ENCODE results near the gene CDK3. TPM values are rescaled to one million over a fixed set of nuclear protein-coding genes. Genes with fewer than 3 reads are reported as not detected.

CDK3 gene
- total RNA-seq, 2 experiments from 2014 or later = 7.3 to 12.8 TPM

GRCh38 chr17:76000016-76000754 lies 470 bp upstream of the CDK3 start:
- DNase-seq (ENCODE audit: low spot score) = peak; percentile 83
- no peak overlapping the region for H3K27ac ChIP-seq (ENCODE audit: low read depth, low read length, poor library complexity, severe bottlenecking)
- H3K9me2 ChIP-seq (ENCODE audit: insufficient read depth, low read length) = no peaks in the 10 kb centered on the region
- 0 out of 2 replicates have a peak overlapping the region, but pooled peaks have one; percentile 7 for H2AFZ ChIP-seq (ENCODE audit: low read length)
- intact Hi-C loops (cut with micrococcal nuclease; ENCODE audit: unreplicated experiment) = loop anchor here (1.0 kb wide), 1 partner anchor 95 kb away; no protein-coding TSS in a partner anchor
- H3K4me1 ChIP-seq (ENCODE audit: insufficient read depth, low read length, poor library complexity, severe bottlenecking) = peaks cover 19% of the 10 kb centered on the region
- no TSS peak for BruUV-seq (replicated peaks)
- H3K9me3 ChIP-seq (ENCODE audit: low read length) = no peaks in the 10 kb centered on the region
- no peaks in the 10 kb centered on the region for H4K20me1 ChIP-seq (ENCODE audit: insufficient read depth, low read length)
- CTCF ChIA-PET (ENCODE audit: unreplicated experiment) = interaction anchor here (0.6 to 1.2 kb wide), 5 partner anchors 10 to 189 kb away, joined by 3 to 4 read pairs (median 3); no protein-coding TSS in a partner anchor
- H3K4me3 ChIP-seq (ENCODE audit: low read depth, low read length, poor library complexity, severe bottlenecking) = no peak overlapping the region
- H3K4me2 ChIP-seq (ENCODE audit: low read length) = no peak overlapping the region
- peaks cover 17% of the 10 kb centered on the region; the same call in 1 of the 2 replicates for H3K36me3 ChIP-seq (ENCODE audit: insufficient read depth, low read length)
- POLR2A ChIA-PET = interaction anchor here (0.7 to 1.1 kb wide), 2 partner anchors 47 to 91 kb away, joined by 3 to 5 read pairs; no protein-coding TSS in a partner anchor
- TF ChIP-seq EZH2phosphoT487 (IDR thresholded peaks at IDR 0.05; ENCODE audit: borderline replicate concordance, low read depth, low read length) (no peak), CTCF (conservative IDR thresholded peaks at IDR 0.05; ENCODE audit: low read length) (peak; percentile 99)
- no peaks in the 10 kb centered on the region for H3K79me2 ChIP-seq (ENCODE audit: insufficient read depth, low read depth, low read length)

- H3K9me3 ChIP-seq (ENCODE audit: low read length) = no peaks in the 10 kb centered on the region
- no peak overlapping the region for H3K27ac ChIP-seq (ENCODE audit: low read depth, low read length, poor library complexity, severe bottlenecking)
- no peaks in the 10 kb centered on the region for H3K9me2 ChIP-seq (ENCODE audit: insufficient read depth, low read length)
- no peak overlapping the region for H2AFZ ChIP-seq (ENCODE audit: low read length)
- H3K79me2 ChIP-seq (ENCODE audit: insufficient read depth, low read depth, low read length) = no peaks in the 10 kb centered on the region
- H3K4me3 ChIP-seq (ENCODE audit: low read depth, low read length, poor library complexity, severe bottlenecking) = no peak overlapping the region
- CTCF ChIA-PET (ENCODE audit: unreplicated experiment) = interaction anchor here (1.1 kb wide), 1 partner anchor 12 kb away, joined by 3 read pairs; no protein-coding TSS in a partner anchor
- no peak for DNase-seq (ENCODE audit: low spot score)
- no peak for TF ChIP-seq CTCF (conservative IDR thresholded peaks at IDR 0.05; ENCODE audit: low read length)
- no peak for TF ChIP-seq EZH2phosphoT487 (IDR thresholded peaks at IDR 0.05; ENCODE audit: borderline replicate concordance, low read depth, low read length)
- H3K4me1 ChIP-seq (ENCODE audit: insufficient read depth, low read length, poor library complexity, severe bottlenecking) = peaks cover 13% of the 10 kb centered on the region
- no TSS peak for BruUV-seq (replicated peaks)
- H3K4me2 ChIP-seq (ENCODE audit: low read length) = no peak overlapping the region
- no peaks in the 10 kb centered on the region for H4K20me1 ChIP-seq (ENCODE audit: insufficient read depth, low read length)
- intact Hi-C loops (cut with micrococcal nuclease; ENCODE audit: unreplicated experiment) = no loop called here
- H3K36me3 ChIP-seq (ENCODE audit: insufficient read depth, low read length) = peaks cover 16% of the 10 kb centered on the region; the same call in 1 of the 2 replicates
- POLR2A ChIA-PET = interaction anchor here (1.4 kb wide), 1 partner anchor 93 kb away, joined by 5 read pairs; no protein-coding TSS in a partner anchor
Observed at GRCh38 chr17:76002100-76002499, 1.4 kb downstream of the CDK3 start.
